Subcutaneous abdominal adipose tissue (tissue), 5 donors: Measurements from ENCODE around the gene AQP7.
"Not testable (repeated sequence)": the region's sequence is repeated elsewhere in the genome, so short reads cannot be mapped to it uniquely, and the experiment has no call there.

Experiments used
- H3K27ac ChIP-seq: one replicate; pipeline ENCODE4 v1.7.0; 2013; ENCODE audit warnings: low read depth, mild to moderate bottlenecking, inconsistent platforms, low read length, moderate library complexity
- H3K27me3 ChIP-seq, 5 donors: one replicate each; pipeline ENCODE4 v1.7.0; 2013; ENCODE audit warnings: low read length in 5 of 5, inconsistent platforms in 1 of 5; ENCODE audit not compliant: control insufficient read depth in 5 of 5, insufficient read depth in 4 of 5
- H3K36me3 ChIP-seq, 5 donors: one replicate each; pipeline ENCODE4 v1.7.0; 2013; ENCODE audit warnings: low read length in 5 of 5; ENCODE audit not compliant: control insufficient read depth in 5 of 5, insufficient read depth in 5 of 5
- H3K4me1 ChIP-seq, 5 donors: one replicate each; pipeline ENCODE4 v1.7.0; 2013; ENCODE audit warnings: low read length in 5 of 5, mild to moderate bottlenecking in 3 of 5, moderate library complexity in 1 of 5; ENCODE audit not compliant: control insufficient read depth in 5 of 5, insufficient read depth in 5 of 5
- H3K4me3 ChIP-seq, 5 donors: one replicate each; pipeline ENCODE4 v1.7.0; 2013; ENCODE audit warnings: low read length in 5 of 5, low read depth in 1 of 5
- H3K9ac ChIP-seq, 5 donors: one replicate each; pipeline ENCODE4 v1.7.0; 2013; ENCODE audit warnings: low read length in 5 of 5, mild to moderate bottlenecking in 4 of 5, moderate library complexity in 3 of 5
- H3K9me3 ChIP-seq, 5 donors: one replicate each; pipeline ENCODE4 v1.7.0; 2013; ENCODE audit warnings: low read length in 5 of 5; ENCODE audit not compliant: control insufficient read depth in 5 of 5
- donor health status: healthy.
- donor health status: healthy.
- donor health status: healthy.
- donor health status: healthy.
- donor health status: healthy.

The AQP7 gene

DNA sequence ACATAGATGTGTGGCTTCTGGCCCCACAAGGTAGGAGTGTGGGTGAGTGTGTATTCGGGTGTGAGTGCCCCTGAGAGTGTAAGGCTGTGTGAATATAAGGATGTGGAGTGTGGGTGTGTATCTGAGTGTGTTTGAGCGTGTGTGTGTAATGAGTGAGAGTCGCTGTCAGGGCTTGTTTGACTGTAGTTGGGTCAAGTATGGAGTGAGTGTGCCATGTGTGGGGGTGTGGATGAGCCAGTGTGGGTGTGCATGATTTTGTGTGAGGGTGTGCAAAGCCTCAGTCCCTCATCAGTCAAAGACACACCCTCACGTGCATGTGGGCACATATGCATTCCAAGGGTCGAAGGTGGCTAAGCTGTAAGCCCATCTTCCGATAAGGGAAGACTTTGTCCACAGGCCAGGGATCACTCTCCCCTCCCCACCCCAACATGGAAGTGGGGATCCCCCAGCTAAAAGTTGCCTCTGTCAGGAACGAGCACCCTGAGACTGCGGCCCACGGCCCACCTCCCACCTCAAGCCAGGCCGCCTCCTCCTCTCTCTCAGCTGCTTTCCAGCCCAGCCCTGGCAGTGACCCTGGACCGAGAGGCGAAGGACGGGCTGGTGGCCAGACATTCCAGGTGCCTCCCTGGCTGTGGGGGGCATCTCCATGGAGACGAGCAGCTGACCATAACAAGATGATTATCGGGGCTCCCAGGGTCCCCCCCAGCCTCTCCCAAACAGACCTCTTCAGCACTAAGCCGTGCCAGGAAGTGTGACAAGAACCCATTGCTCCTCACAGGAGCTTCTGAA is 32.1 kb upstream of the AQP7 start:
- no peak overlapping the region for H3K9ac ChIP-seq
- H3K36me3 ChIP-seq = no peaks in the 10 kb centered on the region
- no peak overlapping the region for H3K27ac ChIP-seq
- no peak overlapping the region for H3K4me3 ChIP-seq
- peaks cover 0 to 20% (median 7%) of the 10 kb centered on the region in 5 donors for H3K4me1 ChIP-seq
- peaks cover 2 to 14% (median 13%) of the 10 kb centered on the region in 5 donors for H3K27me3 ChIP-seq
- H3K9me3 ChIP-seq = no peaks in the 10 kb centered on the region

DNA sequence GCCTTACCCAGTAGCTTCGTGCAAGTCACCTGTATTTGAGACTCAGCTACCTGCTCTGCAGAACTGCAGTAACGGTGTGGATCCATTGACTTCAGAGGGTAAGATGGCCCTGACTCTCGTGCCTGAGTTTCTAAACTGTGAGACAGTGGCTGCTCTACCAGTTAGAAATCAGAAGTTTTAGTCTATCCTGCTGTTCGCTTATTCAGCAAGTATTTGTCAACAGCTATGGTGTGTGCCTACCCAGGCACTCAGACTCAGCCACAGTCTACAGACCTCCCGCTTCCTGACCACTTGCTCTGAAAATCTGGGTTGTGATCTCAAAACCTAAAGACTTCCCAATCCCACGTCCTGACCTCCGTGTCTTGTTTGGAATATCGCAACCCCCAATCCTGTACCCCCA is 31.5 kb upstream of the AQP7 start:
- Histone ChIP-seq H3K9ac (no peak overlapping the region), H3K27me3 (peaks cover 0 to 14% (median 13%) of the 10 kb centered on the region in 5 donors), H3K9me3 (no peaks in the 10 kb centered on the region), H3K4me3 (no peak overlapping the region), H3K27ac (no peak overlapping the region), H3K36me3 (no peaks in the 10 kb centered on the region), H3K4me1 (peaks cover 0 to 14% (median 7%) of the 10 kb centered on the region in 5 donors)

DNA sequence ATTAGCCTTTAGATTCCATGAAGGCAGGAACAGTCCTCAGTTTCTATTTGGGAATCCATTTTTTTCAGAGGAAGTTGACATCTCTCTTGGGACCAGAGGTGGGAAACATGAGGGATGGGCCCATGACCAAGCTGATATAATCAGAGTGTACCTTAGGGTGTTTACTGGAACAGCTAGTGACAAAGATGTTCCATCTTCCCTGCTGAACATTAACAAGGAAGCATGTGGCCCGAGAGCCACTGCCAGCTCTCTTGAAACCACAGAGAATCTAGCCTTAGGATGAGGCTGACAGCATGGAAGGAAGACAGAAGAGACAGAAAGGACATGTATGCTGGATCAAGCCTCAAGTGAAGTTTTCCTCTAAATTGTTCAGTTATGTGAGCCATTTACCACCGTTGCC is 29.1 kb upstream of the AQP7 start:
- H3K9me3 ChIP-seq = no peaks in the 10 kb centered on the region
- H3K27ac ChIP-seq = no peak overlapping the region
- peaks cover 0 to 9% (median 3%) of the 10 kb centered on the region in 5 donors for H3K4me1 ChIP-seq
- H3K36me3 ChIP-seq = no peaks in the 10 kb centered on the region
- no peak overlapping the region for H3K4me3 ChIP-seq
- peaks cover 0 to 14% (median 13%) of the 10 kb centered on the region in 5 donors for H3K27me3 ChIP-seq
- H3K9ac ChIP-seq = no peak overlapping the region

DNA sequence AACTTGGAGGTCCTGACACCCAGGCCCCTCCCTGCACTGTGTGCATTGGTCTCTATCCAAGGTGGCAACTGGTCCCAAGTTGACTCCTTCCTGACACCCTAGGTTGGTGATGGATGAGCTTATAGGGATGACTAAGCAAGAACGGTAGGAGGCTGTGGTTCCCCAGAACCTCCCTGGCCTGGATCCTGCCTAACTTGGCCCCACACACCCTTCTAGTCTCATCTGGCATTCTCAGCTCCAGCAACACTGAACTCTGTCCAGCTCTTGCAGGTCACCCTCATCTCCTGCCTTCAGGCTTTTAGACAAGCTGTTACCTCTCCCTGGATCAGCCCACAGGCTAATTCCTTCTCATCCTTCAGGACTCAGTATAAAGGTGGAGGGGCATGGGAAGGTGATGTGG is 28.6 kb upstream of the AQP7 start:
- Histone ChIP-seq H3K4me3 (no peak overlapping the region), H3K36me3 (no peaks in the 10 kb centered on the region), H3K27ac (no peak overlapping the region), H3K9me3 (no peaks in the 10 kb centered on the region), H3K27me3 (peaks cover 0 to 13% (median 13%) of the 10 kb centered on the region in 5 donors), H3K4me1 (peaks cover 0 to 5% (median 0%) of the 10 kb centered on the region in 5 donors), H3K9ac (no peak overlapping the region)

DNA sequence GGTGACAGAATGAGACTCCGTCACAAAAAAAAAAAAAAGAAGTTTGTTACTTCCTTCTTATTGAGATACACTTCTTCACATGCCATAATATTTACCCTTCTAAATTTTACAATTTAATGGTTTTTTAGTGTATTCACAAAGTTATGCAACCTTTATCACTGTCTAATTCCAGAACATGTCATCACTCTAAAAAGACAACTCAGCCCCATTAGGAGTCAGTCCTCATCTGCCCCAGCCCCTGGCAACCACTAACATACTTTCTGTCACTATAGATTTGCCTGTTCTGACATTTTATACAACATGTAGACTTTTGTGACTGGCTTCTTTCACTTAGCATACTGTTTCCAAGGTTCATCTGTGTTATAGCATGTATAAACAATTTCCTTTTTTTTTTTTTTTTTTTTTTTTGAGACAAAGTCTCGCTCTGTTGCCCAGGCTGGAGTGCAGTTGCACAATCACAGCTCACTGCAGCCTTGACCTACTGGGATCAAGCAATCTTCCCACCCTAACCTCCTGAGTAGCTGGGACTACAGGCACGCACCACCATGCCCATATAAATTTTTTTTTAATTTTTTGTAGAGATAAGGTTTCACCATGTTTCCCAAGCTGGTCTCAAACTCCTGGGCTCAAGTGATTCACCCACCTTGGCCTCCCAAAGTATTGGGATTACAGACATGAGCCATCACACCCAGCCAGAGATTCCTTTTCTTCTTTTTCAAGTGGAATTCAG is 27.1 kb upstream of the AQP7 start:
- H3K4me3 ChIP-seq = no peak overlapping the region
- H3K4me1 ChIP-seq = peaks cover 0 to 4% (median 1%) of the 10 kb centered on the region in 5 donors
- peaks cover 0 to 3% (median 0%) of the 10 kb centered on the region in 5 donors for H3K27me3 ChIP-seq
- no peak overlapping the region for H3K9ac ChIP-seq
- H3K27ac ChIP-seq = no peak overlapping the region
- H3K36me3 ChIP-seq = no peaks in the 10 kb centered on the region
- no peaks in the 10 kb centered on the region for H3K9me3 ChIP-seq

DNA sequence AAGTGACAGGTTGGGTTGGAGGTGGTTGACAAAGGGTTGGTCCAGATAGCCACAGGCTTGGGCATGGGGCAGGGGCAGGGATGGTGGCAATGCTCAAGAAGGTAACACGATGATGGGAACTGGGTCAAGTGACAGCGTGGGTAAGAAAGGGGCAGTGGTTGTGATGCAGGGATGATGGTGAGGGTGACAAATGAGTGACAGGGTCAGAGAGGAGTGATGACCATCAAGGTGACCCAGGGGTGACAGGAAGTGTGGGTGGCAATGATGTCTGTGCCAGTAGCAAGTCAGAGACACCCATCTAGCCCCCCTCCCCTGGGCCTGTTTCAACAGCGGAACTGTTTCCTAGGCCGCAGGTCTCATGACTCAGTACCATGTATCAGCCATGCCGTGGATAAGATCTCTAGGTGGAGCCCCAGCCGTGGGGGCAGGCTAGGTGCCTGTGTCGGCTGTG is 24.5 kb upstream of the AQP7 start:
- Histone ChIP-seq H3K27ac (no peak overlapping the region), H3K4me1 (peaks cover 0 to 4% (median 1%) of the 10 kb centered on the region in 5 donors), H3K9ac (no peak overlapping the region), H3K9me3 (no peaks in the 10 kb centered on the region), H3K27me3 (no peaks in the 10 kb centered on the region), H3K4me3 (no peak overlapping the region), H3K36me3 (no peaks in the 10 kb centered on the region)

DNA sequence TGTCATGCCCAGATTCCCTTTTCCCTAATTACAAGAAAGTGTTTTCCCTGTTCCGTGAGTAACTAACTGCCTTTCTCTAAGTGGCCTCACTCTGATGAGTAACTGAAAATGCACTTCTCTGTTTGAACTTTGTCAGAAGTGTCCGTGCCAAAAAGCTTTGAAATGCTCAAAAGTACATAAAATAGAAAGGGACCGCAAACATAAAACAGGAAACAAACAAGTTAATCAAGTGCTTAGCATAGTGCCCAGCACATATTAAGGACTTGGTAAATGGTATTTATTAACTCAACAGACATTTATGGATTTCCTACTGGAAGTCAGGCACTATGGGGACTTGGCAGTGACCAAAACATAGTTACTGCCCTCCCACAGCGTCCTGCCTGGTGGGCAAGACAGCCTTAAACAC is 22.8 kb upstream of the AQP7 start:
- Histone ChIP-seq H3K27me3 (no peaks in the 10 kb centered on the region), H3K27ac (no peak overlapping the region), H3K9me3 (no peaks in the 10 kb centered on the region), H3K9ac (peak overlapping the region in 1 of 5 donors; percentile 5), H3K4me1 (peaks cover 0 to 4% (median 1%) of the 10 kb centered on the region in 5 donors), H3K36me3 (no peaks in the 10 kb centered on the region), H3K4me3 (no peak overlapping the region)

DNA sequence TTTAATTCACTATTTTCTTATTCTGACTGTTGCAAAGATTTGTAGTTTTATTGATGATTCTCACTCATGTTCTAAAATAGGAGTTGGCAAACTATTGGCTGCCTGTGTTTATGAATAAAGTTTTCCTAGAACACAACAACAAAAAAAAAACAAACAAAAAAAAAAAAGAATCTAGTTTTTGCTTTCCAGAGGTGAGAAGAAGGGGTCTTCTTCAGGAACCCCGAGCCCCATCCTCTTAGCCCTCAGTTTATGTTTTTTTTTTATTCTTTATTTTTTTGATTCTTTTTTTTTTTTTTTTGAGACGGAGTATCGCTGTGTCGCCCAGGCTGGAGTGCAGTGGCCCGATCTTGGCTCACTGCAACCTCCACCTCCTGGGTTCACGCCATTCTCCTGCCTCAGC is 22.1 kb upstream of the AQP7 start:
- H3K9me3 ChIP-seq, H3K27me3 ChIP-seq, H3K4me1 ChIP-seq, H3K36me3 ChIP-seq, H3K27ac ChIP-seq, H3K4me3 ChIP-seq, H3K9ac ChIP-seq: not testable (repeated sequence)

DNA sequence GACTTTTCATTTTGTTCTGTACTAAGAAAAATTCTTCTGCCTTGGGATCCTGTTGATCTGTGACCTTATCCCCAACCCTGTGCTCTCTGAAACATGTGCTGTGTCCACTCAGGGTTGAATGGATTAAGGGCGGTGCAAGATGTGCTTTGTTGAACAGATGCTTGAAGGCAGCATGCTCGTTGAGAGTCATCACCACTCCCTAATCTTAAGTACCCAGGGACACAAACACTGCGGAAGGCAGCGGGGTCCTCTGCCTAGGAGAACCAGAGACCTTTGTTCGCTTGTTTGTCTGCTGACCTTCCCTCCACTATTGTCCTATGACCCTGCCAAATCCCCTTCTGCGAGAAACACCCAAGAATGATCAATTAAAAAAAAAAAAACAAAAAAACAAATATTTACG is 21.7 kb upstream of the AQP7 start:
- not testable (repeated sequence) for H3K27ac ChIP-seq

DNA sequence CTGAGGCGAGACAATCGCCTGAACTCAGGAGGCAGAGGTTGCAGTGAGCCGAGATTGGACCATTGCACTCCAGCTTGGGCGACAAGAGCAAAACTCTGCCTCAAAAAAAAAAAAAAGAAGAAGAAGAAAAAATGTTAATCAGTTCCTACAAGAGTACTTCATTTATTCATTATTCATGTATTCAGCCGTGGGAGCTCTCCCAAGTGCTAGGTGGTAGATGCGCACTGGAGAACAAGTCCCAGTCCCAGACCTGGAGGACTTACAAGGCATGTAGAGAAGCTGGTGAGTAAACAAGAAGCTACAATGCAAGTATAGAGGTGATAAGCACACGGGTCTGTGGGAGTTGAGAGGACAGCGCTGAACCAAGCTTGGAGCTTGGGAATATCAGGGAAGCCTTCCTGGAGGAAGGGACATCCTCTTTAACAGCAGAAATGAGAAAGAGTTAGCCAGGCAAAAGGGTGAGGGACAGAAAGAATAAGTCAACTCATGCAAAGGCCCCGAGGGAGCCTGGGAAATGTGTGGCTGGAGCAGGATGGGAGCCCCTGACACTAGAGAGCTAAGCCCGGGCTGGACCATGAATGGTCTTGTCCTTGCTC is 17.4 kb upstream of the AQP7 start:
- peaks cover 0 to 6% (median 0%) of the 10 kb centered on the region in 5 donors for H3K27me3 ChIP-seq
- no peak overlapping the region for H3K4me3 ChIP-seq
- H3K9me3 ChIP-seq = no peaks in the 10 kb centered on the region
- no peaks in the 10 kb centered on the region for H3K36me3 ChIP-seq
- H3K4me1 ChIP-seq = peaks cover 0 to 10% (median 10%) of the 10 kb centered on the region in 5 donors
- H3K27ac ChIP-seq = no peak overlapping the region
- H3K9ac ChIP-seq = no peak overlapping the region

More for the DNA sequence above, 21.7 kb upstream of the AQP7 start:
- not testable (repeated sequence) for H3K9ac ChIP-seq, H3K36me3 ChIP-seq, H3K9me3 ChIP-seq, H3K4me3 ChIP-seq, H3K27me3 ChIP-seq, H3K4me1 ChIP-seq
